HG02642 (cell line): ENCODE data around the gene ELOVL1.

Experiments used
- ATAC-seq: cut with Tn5 transposase; IDR thresholded peaks from one replicate; pipeline ENCODE4 v1.9.1; 2021; ENCODE audit warnings: mild to moderate bottlenecking; ENCODE audit not compliant: unreplicated experiment, poor library complexity

ELOVL1 gene

DNA sequence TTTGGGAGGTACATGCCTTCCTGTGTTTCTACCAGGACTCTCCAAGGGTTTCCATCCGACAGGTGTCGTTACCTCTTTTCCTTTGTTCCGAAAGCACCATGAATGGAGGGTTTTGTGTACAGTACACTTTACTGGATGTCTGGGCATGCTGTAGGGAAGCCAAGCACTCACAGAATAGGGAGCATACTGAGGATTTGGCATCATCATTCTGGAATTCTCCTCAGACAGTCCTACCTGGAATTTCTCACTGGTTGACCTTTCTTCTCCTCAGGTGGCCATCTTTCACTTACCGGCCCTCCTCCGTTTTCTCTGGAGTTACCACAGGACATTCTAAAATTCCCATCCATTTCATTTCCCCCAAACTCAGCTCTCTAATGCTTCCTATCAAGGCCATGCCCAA, 36.1 kb downstream of the ELOVL1 start:
- no peak for ATAC-seq

DNA sequence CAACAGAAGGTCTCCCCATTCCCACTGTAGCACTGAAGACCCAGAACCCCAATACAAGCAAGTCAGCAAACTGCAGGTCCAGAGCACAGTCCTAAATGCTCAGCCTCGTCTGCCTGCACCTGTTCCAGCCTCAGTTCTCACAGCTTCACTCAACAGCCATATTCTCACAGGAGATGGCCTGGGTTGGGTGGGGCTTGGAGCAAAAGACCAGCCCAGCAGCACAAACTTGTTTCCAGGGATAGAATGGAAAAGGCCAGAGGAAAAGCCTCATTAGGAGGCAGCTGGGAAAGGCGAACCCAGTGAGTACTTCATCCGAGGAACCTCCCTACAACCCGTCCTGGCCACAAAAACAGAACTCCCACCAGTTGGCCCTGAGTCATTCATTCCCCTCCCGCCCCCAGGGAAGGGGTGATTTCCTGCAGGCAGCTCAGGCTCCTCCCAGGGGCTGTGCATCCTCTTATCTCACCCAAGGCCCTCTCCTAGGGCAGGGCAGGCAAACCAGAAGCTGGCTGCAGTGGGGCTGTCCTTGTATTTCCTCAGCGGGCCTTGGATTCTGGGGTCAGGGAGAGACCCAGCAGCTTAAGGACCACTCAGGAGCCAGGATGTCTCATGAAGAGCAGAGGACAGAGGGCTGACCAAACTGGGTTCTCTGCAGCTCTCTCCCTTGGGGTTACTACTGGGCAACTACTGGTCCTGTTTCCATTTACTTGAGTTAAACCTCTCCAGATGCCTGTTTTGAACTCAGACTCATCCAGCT, 37.6 kb downstream of the ELOVL1 start:
- ATAC-seq = no peak

DNA sequence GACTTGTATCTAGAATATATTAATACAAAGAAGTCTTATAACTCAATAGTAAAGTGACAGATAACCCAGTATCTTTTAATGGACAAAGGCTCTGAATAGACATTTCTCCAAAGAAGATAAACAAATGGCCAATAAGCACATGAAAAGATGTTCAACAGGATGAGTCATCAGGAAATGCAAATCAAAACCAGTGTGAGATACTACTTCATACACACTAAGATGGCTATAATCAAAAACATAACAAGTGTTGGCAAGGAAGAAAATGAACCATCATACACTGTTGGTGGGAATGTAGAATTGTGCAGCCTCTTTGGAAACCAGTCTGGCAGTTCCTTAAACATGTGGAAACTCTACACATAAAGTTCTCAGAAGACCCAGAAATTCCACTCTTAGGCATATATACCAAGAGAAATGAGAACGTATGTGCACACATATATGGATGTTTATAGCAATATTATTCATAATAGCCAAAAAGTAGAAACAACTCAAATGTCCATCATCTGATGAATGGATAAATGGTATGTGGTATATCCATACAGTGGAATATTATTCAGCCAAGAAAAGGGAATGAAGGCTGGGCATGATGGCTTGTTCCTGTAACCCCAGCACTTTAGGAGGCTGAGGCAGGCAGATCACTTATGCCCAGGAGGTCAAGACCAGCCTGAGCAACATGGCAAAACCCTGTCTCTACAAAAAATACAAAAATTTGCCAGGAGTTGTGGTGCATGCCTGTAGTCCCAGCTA, 40.1 kb downstream of the ELOVL1 start:
- no peak for ATAC-seq

DNA sequence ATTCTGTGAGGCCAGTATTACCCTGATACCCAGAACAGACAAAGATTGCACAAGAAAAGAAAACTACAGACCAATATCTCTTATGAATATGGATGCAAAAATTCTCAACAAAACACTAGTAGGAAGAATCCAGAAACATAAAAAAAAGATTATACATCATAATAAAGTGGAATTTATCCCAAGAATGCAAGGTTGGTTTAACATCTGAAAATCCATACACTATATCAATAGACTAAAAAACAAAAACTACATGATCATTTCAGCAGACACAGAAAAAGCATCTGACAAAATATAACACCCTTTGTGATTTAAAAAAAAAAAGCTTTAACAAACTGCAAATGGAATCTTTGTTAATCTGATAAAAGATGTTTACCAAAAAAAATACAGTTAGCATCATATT, 42.4 kb downstream of the ELOVL1 start:
- ATAC-seq = no peak

DNA sequence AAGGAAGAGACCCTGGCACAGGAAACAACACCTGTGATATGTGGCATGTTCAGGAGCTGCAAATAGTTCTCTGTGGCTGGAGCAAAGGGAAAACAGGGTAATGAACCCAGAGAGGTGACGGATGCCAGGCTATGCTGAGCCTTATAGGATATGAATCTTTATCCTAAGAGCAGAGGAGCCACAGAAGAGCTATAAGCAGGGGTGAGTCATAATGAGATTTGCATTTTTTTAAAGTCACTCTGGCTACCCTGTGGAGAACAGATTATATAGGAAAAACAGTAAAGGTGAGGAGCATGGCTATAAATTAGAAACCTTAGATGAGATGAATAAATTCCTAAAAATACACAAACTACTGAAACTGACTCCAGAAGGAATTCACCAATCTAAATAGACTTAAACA, 43.0 kb downstream of the ELOVL1 start:
- no peak for ATAC-seq

DNA sequence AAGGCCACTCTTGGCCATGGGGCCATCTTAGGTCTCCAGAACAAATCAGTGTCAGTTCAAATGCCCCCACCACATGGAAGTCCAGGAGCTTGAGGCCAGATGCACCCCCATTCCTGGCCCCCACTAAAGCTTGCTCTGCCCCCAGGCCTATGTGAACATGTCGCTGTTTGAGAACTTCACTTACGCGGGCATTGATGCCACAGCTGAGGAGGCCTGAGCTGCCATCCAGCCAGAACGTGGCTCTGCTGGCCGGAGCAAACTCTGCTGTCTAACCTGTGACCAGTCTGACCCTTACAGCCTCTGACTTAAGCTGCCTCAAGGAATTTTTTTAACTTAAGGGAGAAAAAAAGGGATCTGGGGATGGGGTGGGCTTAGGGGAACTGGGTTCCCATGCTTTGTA, 45.3 kb downstream of the ELOVL1 start:
- ATAC-seq = no peak

DNA sequence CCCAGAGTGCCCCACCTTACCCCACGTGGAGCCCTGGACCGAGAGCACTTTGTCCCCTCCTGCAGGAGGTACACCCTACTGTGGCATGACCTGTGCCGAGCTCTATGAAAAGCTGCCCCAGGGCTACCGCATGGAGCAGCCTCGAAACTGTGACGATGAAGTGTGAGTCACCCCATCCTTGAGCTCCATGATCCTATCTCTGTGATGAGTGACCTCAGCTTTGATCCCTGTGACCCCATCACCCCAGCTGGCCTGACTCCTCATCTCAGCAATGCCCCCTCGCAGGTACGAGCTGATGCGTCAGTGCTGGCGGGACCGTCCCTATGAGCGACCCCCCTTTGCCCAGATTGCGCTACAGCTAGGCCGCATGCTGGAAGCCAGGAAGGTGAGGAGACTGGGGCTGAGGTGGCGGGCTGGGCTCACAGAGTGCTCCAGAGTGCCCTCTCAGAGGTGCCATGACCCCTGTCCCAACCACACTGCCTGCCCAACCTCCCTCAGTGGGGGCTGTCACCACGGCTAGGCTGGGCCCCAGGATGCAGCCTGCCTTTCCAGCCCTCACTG, 46.4 kb downstream of the ELOVL1 start:
- ATAC-seq = no peak

DNA sequence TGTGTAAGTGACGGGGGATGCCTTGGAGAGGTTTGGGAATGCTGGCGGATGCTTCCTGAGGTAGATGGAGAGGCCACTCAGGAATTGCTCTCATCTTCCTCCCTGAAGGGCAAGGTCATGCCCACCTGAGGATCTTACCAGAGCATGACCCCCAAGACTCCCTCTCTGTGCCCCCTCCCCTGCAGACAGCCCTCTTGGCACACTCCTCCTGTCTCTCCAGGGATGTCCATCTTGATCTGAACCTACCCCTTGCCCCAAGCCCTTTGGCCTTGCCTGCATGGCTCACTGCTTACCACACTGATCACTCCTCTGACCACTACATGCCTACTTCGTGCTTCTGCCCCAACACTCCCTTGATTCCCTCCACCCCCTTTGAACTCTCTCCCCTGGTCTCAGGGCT, 48.0 kb downstream of the ELOVL1 start:
- no peak for ATAC-seq

DNA sequence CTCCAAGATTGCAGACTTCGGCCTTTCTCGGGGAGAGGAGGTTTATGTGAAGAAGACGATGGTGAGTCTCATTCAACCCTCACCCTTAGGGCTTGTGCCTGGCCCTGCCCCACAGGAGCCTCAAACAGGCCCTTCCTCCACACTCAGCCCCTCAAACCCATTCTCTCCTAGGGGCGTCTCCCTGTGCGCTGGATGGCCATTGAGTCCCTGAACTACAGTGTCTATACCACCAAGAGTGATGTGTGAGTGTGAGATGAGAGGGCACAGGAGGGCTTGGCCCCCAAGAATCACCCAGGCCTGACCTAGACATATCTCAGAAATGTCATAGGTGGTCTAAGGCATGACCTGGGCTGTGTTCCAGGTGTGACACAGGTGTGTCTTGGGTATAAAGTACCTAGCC, 48.5 kb downstream of the ELOVL1 start:
- ATAC-seq = no peak

DNA sequence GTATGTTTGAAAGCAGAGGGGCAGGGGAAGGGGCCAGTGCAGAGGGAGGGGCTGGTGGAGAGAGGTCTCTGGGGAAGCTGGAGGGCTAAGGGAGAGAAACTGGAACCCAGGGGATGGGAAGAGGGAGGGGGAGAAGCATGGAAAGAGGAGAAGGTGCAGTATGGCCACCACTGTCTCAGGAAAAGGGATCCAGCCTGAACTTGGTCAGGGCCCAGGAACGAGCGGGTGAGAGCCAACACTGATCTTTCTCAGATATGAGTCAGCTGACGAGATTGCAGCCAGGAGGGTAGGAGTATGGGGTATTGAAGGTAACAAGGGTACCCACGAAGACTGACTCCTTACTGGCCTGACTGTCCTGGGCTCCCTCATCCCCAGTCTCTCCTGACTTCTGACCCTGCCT, 49.0 kb downstream of the ELOVL1 start:
- ATAC-seq = no peak

DNA sequence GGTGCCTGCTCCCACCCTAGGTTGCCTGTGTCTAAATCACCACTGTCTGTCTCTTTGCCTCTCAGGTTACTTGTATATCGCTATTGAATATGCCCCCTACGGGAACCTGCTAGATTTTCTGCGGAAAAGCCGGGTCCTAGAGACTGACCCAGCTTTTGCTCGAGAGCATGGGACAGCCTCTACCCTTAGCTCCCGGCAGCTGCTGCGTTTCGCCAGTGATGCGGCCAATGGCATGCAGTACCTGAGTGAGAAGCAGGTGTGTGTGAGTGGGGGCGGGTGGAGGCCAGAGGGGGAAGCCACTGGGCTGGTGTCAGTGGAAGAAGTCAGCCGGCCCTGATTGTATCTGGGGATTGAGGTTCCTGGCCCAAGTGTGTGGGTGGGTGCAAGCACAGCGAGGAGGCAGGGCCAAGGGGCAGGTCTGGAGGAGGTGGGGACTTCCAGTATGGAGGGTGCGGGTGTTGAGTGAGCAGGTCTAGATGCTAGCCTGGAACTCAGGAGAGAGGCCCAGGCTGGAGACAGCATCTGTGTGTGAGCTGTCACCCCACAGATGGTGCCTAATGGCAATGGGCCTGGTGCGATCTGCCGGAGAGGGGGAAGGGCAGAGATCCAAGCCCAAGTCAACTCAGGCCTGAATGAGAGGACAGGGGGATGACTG, 49.9 kb downstream of the ELOVL1 start:
- no peak for ATAC-seq

DNA sequence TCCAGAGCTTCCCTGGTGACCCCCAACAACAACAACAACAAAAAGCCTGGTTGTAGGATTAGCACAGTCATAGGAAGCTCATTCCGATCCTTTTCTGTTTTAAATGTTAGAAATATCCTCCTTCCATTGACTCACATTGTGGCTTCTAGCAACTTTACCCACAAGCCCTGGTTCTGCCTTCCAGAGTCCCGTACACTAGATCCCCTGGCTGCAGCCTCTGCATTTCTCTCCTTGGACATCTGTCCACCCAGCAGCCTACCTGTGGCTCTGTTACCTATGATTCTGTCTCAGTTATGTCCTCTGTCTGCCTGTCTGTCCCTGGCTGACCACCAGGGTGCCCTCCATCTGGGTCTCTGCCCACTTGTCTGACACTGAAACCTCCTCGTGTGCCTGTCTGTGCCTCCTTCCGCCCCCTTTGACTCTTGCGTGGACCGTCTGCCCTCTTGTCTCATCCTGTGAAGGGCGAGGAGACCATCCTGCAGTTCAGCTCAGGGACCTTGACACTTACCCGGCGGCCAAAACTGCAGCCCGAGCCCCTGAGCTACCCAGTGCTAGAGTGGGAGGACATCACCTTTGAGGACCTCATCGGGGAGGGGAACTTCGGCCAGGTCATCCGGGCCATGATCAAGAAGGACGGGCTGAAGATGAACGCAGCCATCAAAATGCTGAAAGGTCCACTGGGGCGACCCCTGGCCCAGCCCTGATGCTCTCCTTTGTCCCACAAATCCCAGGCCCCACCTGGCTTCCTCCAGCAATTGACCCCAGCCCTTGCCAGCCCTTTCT, 50.9 kb downstream of the ELOVL1 start:
- no peak for ATAC-seq

DNA sequence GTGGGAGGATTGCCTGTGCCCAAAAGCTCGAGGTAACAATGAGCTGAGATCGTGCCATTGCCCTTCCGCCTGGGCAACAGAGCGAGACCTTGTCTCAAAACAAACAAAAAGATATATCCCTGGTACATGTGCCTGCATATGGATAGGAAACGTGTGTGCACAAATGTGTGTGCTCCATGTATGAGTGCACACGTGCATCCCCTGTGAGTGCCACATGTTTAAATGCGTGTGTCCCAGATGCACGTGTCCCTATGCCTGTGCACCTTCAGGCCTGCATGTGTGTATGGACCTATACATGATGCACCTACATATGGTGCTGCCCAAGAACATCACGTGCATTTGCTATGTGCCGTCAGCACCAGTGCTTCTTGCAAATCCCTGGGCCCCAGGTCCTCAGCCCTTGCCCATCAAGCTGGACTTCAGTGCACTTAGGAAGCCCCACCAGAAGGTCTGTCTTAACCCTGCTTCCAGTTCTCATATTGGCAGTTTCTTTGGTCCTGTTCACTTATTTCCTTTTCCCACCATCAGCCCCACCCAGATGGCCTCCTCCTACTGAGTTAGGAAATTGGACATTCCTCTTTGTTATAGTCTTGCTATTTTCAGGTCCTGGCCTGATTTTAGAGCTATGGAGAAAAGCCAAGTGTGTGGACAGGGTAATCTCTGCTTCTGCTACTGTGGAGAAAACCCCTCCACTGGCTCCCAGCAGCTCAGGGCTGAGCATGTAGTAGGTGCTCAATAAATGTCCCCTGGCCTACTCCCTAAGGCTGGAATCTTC, 51.7 kb downstream of the ELOVL1 start:
- no peak for ATAC-seq

DNA sequence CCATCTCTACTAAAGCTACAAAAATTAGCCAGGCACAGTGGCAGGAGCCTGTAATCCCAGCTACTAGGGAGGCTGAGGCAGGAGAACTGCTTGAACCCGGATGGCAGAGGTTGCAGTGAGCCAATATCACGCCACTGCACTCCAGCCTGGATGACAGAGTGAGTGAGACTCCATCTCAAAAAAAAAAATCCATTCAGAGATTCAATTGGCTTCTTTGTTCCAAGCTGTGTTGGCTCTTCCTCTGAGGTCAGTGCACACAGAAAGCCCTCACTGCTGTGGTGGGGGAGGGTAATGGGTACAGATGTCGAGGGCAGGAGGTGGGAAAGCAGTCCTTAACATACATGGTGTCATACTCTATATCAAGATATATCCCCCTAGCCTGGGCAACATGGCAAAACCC, 52.3 kb downstream of the ELOVL1 start:
- ATAC-seq = no peak

DNA sequence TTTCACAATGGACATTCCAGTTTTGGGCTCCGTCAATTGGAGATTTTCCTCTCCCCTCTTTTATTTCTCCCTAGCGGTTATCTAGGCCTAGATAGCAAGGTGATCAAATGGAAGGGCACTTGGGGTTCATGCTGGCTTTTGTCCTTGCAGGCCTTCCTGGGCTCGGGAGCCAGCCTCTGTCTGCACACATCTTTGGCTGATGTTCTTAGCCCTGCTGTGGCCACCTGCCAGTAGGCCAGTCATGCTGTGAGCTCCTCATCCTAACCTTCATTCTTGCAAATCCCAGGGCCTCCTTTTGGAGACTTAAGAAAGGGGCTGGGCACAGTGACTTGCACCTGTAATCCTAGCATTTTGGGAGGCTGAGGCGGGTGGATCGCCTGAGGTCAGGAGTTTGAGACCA, 53.6 kb downstream of the ELOVL1 start:
- ATAC-seq = no peak

DNA sequence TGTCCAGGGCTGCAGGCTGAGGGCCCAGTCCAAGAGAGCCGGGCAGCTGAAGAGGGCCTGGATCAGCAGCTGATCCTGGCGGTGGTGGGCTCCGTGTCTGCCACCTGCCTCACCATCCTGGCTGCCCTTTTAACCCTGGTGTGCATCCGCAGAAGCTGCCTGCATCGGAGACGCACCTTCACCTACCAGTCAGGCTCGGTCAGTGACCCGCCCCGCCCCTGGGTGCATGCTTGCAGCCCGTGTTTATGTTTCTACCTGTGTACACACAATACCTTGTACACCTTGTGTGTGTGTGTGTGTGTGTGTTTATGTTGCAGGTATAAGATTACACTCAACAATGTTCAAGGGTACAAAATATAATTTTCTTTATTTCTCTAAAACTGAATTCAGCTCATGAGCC, 54.0 kb downstream of the ELOVL1 start:
- ATAC-seq = no peak
